NCI-H446 (cell line): ENCODE measurements around the gene ANKRD13B.
"Not testable (repeated sequence)": the region's sequence is repeated elsewhere in the genome, so short reads cannot be mapped to it uniquely, and the experiment has no call there.

Experiments
- DNase-seq, 2 experiments: peaks; one replicate each; lab custom pipeline; 2025; lab: John Stamatoyannopoulos, UW

Gene ANKRD13B

DNA sequence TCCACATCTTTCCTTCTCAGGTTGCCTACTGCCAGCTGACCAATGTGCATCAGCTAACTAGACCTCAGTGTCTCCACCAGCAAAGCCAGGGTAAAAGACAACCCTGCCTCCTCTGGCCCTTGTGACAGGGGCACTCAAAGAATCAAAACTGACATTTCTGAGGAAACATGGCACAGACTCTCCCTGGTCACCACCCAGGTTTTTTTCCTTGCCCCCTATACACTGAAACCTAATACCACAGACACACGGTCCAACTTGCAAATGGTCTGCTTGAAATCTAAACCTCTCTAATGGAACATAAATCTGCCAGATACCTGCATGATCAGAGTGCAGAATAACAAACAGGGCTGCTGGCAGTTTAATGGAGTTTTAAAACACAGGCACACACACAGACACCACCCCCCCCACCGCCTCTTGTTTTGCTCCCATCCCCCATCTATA, 49.3 kb downstream of the ANKRD13B start:
- no peak for DNase-seq

DNA sequence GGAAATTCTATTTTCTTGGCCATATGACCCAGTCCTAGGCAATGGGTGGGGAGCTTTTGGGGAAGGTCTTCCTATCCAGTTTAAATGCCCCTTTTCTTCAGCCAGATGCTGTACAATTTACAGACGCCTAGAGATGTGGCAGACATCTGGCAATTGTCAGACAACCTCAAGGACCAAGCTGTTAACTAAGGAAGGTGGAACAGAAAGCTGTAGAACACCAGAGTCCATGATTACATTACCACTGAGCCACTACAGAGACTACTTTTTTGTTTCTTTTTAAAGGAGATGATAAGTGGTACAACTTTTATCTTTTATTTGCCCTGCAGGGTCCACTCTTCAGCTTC, 50.9 kb downstream of the ANKRD13B start:
- DNase-seq = no peak

DNA sequence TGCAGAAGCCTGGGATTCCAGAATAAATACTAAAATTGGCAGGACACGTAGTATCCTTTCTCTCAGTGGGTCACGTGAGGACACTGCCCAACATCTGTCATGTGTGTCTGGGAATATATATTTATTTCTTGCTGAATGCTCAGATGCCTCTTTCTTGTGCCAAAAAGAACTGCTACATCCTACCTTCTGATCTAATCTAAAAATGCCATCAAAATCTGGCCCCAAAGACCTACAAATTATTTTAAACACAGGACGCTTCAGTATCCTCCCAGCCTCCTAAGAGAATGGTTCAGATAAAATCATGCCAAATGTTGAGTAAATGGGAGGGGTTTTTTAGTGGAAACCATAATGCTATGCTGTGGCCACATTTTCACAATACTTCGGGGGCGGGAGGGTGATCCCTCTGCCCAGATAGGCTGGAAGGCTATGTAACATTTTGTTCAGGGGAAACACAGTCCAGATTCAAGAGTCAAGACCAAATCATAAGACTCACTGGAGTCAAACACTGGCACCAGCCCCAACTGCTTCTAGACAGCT, 52.7 kb downstream of the ANKRD13B start:
- peak; percentile 50 to 80 for DNase-seq

DNA sequence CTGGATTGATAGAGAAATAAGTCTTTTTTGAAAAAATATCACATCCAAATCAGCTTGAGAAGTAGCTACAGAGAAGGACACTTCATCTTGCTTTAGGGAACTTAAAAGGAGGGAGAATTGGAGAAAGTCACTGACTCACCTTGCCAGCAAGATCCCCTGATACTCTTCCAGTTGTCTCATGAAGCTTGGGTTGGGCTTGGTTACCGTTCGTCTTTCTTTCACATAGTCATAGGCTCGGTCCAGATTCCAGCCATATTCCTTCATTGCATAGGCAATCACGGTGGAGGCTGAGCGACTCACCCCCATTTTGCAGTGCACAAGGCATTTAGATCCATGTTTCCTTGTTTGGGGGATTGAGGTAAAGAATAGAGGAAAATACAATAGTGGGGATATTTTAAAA, 55.1 kb downstream of the ANKRD13B start:
- no peak for DNase-seq

DNA sequence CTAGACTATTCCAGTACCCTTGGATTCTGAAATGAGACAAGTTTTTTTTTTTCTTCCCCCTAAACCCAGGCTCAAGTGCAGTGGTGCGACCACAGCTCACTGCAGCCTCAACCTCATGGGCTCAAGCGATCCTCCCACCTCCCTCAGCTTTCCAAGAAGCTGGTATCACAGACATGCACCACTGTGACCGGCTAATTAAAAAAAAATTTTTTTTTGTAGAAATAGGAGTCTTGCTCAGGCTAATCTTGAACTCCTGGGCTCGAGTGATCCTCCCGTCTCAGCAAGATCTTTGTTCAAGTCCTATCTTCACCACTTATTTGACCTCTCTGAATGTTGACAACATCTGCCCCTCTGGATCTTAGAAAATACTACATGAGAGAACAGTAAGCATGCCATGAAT, 56.4 kb downstream of the ANKRD13B start:
- DNase-seq = no peak

DNA sequence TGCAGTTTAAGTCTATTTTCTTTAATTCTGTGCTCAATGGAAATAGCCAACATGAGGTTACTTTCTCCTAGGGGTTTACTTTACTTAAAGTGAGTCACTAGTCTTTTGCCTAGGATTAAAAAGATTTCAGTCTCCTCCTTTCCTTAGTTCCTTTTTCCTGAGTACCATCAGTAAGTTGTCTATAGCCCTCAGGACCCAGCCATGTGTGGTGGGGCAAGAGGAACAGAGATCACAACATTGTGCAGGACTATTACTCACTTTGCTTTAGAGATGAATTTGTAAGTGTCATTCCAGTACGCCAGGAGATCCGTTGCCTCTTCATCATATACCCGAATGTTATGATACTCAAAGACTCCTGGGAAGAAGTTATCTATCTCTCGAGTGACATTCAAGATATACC, 57.5 kb downstream of the ANKRD13B start:
- no peak for DNase-seq

DNA sequence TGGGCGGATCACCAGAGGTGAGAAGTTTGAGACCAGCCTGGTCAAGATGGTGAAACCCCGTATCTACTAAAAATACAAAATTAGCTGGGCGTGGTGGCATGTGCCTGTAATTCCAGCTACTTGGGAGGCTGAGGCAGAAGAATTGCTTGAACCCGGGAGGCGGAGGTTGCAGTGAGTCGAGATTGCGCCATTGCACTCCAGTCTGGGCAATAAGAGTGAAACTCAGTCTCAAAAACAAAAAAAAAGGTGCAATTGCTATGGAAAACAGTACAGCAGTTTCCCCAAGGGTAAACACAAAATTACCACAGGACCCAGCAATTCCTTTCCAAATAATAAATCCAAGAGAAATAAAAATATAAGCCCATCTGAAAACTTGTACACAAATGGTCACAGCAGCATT, 59.0 kb downstream of the ANKRD13B start:
- not testable (repeated sequence) for DNase-seq

DNA sequence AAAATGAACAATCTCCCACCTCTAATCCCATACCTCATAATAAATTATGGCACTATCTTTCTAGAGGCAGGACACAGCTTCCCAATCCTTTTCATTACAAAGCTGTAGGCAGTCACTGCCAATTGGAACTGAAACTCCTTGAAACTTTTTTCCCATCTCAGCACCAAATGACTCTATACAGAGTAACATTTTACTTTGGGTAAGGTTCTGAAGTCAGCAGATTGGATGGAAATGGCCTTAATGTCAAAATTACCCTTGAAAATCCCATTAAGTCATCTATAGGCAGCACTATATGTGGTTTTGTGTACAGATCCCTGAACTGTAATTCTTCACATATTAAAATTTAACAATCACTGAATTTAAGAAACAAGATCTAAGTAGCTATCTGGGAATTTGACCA, 60.0 kb downstream of the ANKRD13B start:
- DNase-seq = no peak

DNA sequence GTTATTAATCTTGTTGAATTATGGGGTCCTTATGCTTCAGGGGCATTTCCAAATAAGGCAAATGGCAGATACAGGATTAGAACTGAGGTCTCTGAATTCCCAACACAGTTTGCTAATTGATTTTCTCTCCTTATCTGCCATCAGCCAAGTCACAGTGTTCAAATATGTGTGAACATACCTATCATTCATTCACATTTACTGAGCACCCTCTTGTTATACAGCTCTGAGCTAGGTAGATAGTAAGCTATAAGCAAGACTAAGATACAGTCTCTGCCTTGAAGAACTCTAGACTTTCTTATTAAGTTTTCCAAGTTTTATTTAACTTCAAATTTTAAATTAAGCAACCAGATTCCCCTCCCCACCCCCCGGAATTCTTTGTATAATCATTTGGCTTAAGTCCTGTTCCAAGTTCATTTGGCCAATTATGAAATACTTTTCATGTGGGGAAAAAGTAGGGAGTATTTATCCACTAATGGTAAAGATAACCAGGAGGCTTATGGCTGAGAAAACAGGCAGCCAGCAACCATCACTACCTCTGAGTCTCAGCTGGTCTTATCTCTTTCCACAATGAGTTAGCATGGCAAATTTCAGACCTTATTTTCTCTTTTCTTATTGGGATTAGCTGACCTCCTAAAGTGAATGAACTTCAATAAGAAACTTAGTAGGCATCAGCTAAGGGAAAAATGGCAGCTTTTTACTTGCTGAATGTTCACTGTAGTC, 61.2 kb downstream of the ANKRD13B start:
- no peak for DNase-seq

DNA sequence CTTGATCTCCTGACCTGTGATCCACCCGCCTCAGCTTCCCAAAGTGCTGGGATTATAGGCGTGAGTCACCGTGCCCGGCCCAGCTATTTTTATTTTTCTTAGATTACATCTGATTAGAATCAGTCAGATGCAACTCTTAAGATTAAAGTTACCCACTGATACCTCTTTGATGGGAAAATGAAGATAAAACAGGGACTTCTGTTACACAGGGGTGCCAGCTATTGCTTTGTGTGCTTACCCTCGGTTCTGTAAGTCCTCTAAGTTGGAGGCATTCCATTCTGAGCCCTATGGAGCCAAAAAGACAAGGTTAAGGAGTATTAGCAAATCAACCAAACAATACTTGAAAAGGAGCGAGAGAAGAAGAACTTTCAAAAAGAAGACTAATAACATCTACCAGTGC, 62.4 kb downstream of the ANKRD13B start:
- DNase-seq = no peak

DNA sequence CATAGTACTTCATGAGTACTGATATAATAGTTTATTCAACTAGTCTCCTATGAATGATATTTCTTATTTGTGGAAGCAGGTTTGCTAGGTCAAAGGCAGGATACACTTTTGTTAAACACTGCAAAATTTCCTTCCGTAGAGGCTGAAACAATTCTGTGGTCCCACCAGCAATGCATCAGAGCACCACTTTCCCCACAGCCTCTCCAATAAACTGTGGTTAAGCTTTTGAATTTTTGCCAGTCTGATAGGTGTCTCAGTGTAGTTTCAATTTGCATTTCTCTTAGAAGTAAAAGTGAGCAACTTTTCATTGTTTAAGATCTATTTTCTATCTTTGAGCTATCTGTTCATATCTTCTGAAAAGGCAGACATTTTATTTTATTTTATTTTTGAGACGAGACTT, 66.2 kb downstream of the ANKRD13B start:
- DNase-seq = no peak

DNA sequence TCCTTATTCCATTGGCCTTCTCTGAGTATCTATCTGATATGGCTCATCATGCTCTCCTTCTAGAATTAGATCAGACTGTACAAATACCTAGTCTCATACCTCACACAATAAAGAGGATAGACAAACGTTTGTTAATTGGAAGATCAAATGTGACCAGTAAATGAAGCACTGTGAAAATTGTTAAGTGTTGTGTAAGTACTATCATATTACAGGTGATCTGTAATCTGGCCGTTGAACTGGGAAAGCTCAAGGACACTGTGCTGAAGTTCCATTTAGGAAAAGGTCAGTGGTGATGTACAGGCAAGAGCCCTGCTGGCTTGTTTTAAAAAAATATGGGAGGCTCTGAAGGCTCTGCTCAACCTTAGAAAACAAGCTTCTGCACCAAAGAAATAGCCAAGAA, 68.3 kb downstream of the ANKRD13B start:
- DNase-seq = no peak

DNA sequence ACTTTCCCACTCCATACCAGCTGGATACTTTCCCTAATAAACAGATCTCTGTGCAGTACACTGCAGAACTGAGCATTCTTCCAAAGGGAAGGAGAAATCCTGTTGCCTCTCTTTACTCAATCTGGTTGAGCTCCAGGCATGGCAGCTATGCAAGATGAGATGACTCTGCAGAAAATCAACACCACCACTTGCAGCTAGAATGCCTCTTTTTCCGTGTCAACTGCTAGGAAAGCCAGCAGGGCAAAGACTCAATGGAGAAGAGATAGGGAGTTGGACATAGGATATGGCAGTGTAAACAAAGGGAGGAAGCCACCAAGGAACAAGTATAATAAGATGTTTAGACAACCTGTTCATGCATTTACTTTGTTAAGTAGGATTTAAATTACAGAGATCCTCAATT, 70.2 kb downstream of the ANKRD13B start:
- no peak for DNase-seq
